Breast epithelium (tissue), 4 donors: ENCODE data around the gene TBCCD1. TPM values are rescaled to one million over a fixed set of nuclear protein-coding genes. Genes with fewer than 3 reads are reported as not detected.

Experiments
- DNase-seq, 2 donors: peaks; one replicate each; pipeline ENCODE4 v3.0.0-alpha.2; 2019; ENCODE audit warnings: low spot score in 2 of 2
- H3K27ac ChIP-seq, 2 donors: fragments of 200-600 bp; sonication (generic) in 1 of 2; one replicate each; pipeline ENCODE4 v1.5.1; 2016 to 2019; ENCODE audit warnings: mild to moderate bottlenecking in 1 of 2
- H3K27me3 ChIP-seq, 2 donors: fragments of 200-600 bp; sonication (generic) in 1 of 2; one replicate each; pipeline versions ENCODE4 v1.5.1 to v1.6.0; 2017 to 2019; ENCODE audit warnings: control low read depth in 1 of 2, mild to moderate bottlenecking in 1 of 2
- H3K36me3 ChIP-seq: fragments of 200-600 bp; one replicate; pipeline ENCODE4 v1.5.1; 2019
- H3K4me1 ChIP-seq, 2 donors: fragments of 200-600 bp; sonication (generic); one replicate each; pipeline ENCODE4 v1.5.1; 2016 to 2019; ENCODE audit warnings: control low read depth in 1 of 2
- H3K4me3 ChIP-seq, 3 donors: fragments of 200-600 bp; sonication (generic); 1 replicate in 2 of 3; 2 replicates in 1 of 3; pipeline ENCODE4 v1.5.1; 2016 to 2019; ENCODE audit warnings: mild to moderate bottlenecking in 3 of 3, moderate library complexity in 2 of 3
- H3K9me3 ChIP-seq, 2 donors: fragments of 200-600 bp; sonication (generic) in 1 of 2; one replicate each; pipeline ENCODE4 v1.5.1; 2016 to 2019; ENCODE audit warnings: control low read depth in 1 of 2
- POLR2A ChIP-seq: fragments of 450-650 bp; IDR thresholded peaks from one replicate; pipeline ENCODE4 v1.6.1; 2016; ENCODE audit warnings: antibody characterized with exemption, mild to moderate bottlenecking, moderate library complexity
- POLR2AphosphoS5 ChIP-seq, 3 donors: sonication (generic); formaldehyde crosslinking; IDR thresholded peaks; one replicate each; pipeline ENCODE4 v1.6.1; 2017; ENCODE audit warnings: antibody characterized with exemption in 3 of 3
- intact Hi-C: fragments of 100-400 bp; cut with DNase I; formaldehyde crosslinking; loops from one replicate; pipeline ENCODE4 v1.15.1; 2023; ENCODE audit warnings: low total_unique reads
- total RNA-seq, 3 donors: library from RNA; depleted of rRNA; stranded (reverse); fragments of >200 nt; gene quantifications; one replicate each; pipeline ENCODE4 v1.1.0, GENCODE V29; 2016
- TF ChIP-seq, protein P1 (sequence below), 3 donors: fragments of 450-650 bp; IDR thresholded peaks; one replicate each; pipeline ENCODE4 v1.5.1; 2016 to 2017; ENCODE audit warnings: antibody characterized with exemption in 3 of 3, mild to moderate bottlenecking in 3 of 3, moderate library complexity in 3 of 3

Gene TBCCD1
- total RNA-seq, 3 donors from 2014 or later = 15.0 to 19.6 (median 17.4) TPM

DNA sequence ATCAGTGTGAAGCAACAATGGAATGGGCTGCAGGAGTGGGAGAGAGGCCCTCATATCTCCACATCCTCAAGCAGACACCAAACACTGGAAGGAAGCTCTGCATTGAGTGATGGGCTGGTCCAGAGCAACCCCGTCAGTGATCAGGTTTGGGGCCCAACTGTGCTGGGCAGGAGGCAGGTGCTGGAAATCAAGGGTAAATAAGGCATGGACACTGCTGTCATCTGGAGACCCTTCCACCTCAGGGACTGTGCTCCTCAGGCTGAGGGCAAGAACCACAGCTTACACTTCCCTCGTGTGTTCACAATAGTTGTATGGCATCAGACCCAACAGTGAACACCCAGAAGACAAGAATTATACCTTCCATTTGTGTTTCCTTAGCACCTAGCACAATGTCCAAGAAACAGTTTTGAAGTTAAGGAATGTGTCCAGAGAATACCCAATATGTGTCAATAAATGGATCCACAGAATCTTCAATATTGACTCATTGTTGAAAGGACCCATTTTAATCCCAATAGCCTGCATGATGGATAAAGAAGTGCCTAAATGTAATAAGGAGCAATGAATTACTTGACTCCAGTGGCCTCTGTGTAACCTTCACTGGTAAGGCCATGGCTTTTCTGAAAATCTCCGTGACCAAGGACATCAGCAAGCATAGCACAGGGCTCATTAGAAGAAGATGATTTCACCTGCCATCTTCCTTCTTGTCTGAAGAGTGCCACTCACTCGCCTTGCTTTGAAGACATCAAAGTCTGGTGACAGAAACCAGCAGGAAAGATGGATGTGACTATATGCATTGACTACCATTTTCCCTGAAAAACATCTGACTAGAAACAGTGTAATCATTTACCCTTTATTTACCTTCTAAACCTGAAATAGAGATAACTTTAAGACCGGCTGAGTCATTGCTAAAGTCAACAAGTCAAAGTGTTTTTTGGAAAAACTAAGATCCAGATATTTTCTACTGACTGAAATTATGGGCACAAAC lies 38.7 kb upstream of the TBCCD1 start:
- DNase-seq = no peak
- no peaks in the 10 kb centered on the region for H3K36me3 ChIP-seq
- H3K4me3 ChIP-seq = no peak overlapping the region
- intact Hi-C loops = no loop called here
- H3K9me3 ChIP-seq = no peaks in the 10 kb centered on the region
- H3K4me1 ChIP-seq = no peaks in the 10 kb centered on the region
- TF ChIP-seq POLR2AphosphoS5 (IDR thresholded peaks at IDR 0.05) = no peak
- TF ChIP-seq POLR2A = no peak
- TF ChIP-seq, protein P1, sequence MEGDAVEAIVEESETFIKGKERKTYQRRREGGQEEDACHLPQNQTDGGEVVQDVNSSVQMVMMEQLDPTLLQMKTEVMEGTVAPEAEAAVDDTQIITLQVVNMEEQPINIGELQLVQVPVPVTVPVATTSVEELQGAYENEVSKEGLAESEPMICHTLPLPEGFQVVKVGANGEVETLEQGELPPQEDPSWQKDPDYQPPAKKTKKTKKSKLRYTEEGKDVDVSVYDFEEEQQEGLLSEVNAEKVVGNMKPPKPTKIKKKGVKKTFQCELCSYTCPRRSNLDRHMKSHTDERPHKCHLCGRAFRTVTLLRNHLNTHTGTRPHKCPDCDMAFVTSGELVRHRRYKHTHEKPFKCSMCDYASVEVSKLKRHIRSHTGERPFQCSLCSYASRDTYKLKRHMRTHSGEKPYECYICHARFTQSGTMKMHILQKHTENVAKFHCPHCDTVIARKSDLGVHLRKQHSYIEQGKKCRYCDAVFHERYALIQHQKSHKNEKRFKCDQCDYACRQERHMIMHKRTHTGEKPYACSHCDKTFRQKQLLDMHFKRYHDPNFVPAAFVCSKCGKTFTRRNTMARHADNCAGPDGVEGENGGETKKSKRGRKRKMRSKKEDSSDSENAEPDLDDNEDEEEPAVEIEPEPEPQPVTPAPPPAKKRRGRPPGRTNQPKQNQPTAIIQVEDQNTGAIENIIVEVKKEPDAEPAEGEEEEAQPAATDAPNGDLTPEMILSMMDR (IDR thresholded peaks at IDR 0.05) = no peak
- H3K27ac ChIP-seq = no peak overlapping the region
- no peaks in the 10 kb centered on the region for H3K27me3 ChIP-seq

DNA sequence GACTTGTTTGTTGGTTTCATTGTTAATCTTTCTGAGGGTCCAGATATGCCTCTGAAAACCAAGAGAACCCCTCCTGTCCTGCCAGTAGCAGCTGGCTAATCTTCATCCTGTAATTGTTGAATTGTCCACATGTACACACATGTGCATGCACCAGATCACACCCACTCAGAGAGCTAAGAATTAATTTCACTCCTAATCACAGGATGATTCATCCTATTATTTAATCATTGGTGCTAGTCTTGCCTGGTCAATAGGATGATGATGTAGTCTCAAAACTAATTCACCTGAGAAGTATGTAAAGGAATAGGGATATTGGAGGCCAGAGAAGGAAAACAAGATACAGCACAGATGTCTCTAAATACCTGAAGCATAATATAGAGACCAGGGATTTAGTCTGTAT lies 37.9 kb upstream of the TBCCD1 start:
- Histone ChIP-seq H3K27ac (no peak overlapping the region), H3K36me3 (no peaks in the 10 kb centered on the region), H3K9me3 (no peaks in the 10 kb centered on the region), H3K4me1 (no peaks in the 10 kb centered on the region), H3K27me3 (no peaks in the 10 kb centered on the region), H3K4me3 (no peak overlapping the region)
- intact Hi-C loops = no loop called here
- DNase-seq = no peak
- TF ChIP-seq, protein P1 (IDR thresholded peaks at IDR 0.05) = no peak
- no peak for TF ChIP-seq POLR2A
- no peak for TF ChIP-seq POLR2AphosphoS5 (IDR thresholded peaks at IDR 0.05)

DNA sequence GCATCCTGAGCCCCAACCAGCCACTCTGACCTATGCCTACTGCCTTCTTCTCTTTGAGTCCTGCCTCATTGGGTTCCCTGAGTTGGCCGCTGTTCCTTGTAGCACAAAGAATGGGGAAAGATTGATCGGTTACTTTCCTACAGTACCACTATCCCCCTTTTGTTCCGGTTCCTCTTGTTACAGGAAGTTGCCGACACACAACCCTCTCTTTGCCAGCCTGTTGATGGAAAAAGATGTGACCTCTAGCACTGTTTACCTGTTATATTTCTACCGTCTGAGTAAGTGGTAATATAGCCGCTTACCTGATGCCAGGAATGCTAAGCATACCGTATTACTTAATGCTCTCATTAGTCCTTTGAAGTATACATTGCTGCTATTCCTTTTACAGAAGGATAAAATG lies 36.0 kb upstream of the TBCCD1 start:
- no peaks in the 10 kb centered on the region for H3K36me3 ChIP-seq
- intact Hi-C loops = no loop called here
- TF ChIP-seq POLR2A (no peak), POLR2AphosphoS5 (IDR thresholded peaks at IDR 0.05) (no peak)
- TF ChIP-seq, protein P1 (IDR thresholded peaks at IDR 0.05) = no peak

DNA sequence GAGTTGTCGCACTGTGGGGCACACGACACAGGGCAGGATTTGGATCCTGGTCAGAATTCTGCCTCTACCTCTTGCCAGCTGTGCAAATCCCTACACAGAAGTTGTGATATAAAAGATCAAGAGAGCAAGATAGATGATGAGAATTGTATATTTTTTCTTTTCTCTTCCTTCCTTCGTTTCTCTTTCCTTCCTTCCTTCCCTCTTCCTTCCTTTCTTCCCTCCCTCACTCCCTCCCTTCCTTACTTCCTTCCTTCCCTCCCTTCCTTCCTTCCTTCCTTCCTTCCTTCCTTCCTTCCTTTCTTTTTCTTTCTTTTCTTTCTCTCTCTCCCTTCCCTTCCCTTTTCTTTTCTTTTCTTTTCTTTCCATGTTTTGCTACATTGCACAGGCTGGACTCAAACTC lies 33.8 kb upstream of the TBCCD1 start:
- TF ChIP-seq POLR2AphosphoS5 (IDR thresholded peaks at IDR 0.05) (no peak), POLR2A (no peak)
- TF ChIP-seq, protein P1 (IDR thresholded peaks at IDR 0.05) = no peak
- Histone ChIP-seq H3K4me3 (no peak overlapping the region), H3K4me1 (no peaks in the 10 kb centered on the region), H3K36me3 (no peaks in the 10 kb centered on the region), H3K9me3 (no peaks in the 10 kb centered on the region), H3K27me3 (no peaks in the 10 kb centered on the region), H3K27ac (no peak overlapping the region)
- intact Hi-C loops = no loop called here
- no peak for DNase-seq

More for the DNA sequence above, 36.0 kb upstream of the TBCCD1 start:
- H3K4me3 ChIP-seq = no peak overlapping the region
- no peak overlapping the region for H3K27ac ChIP-seq
- no peaks in the 10 kb centered on the region for H3K9me3 ChIP-seq
- no peaks in the 10 kb centered on the region for H3K4me1 ChIP-seq
- no peaks in the 10 kb centered on the region for H3K27me3 ChIP-seq
- no peak for DNase-seq

DNA sequence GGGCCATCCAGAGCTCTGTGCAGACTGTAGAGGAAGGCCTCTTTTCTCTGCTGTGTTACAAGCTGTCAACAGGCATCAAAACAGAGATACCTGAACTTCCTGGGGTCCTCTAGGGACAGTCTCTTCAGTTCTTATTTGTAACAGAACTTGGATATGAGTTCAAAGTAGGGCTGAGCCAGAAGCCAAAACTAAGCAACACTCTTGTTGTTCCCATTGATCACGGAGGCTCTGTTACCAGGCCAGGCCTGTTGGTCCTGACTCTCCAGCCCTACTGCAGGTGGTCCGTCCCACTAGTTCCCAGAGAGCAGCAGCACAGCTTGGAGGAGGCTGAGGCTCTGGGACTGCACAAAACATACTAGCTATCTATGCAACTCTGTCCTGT lies 32.6 kb upstream of the TBCCD1 start:
- DNase-seq = no peak
- intact Hi-C loops = no loop called here

More for the DNA sequence above, 32.6 kb upstream of the TBCCD1 start:
- no peaks in the 10 kb centered on the region for H3K27me3 ChIP-seq
- no peaks in the 10 kb centered on the region for H3K36me3 ChIP-seq
- H3K4me1 ChIP-seq = no peaks in the 10 kb centered on the region
- no peak overlapping the region for H3K27ac ChIP-seq
- H3K9me3 ChIP-seq = no peaks in the 10 kb centered on the region
- no peak overlapping the region for H3K4me3 ChIP-seq
- no peak for TF ChIP-seq POLR2A
